Smooth muscle cell (in vitro differentiated cells): Measurements from ENCODE around the gene MEIOC. TPM values are rescaled to one million over a fixed set of nuclear protein-coding genes. Genes with fewer than 3 reads are reported as not detected.

Experiments
- DNase-seq: peaks from one replicate; lab custom pipeline; 2025; ENCODE audit not compliant: unreplicated experiment; lab: John Stamatoyannopoulos, UW
- H2AFZ ChIP-seq: fragments of 200-600 bp; sonication (generic); 2 replicates; pipeline ENCODE4 v1.6.0; 2016; ENCODE audit warnings: antibody characterized with exemption, low read depth, mild to moderate bottlenecking
- H3F3A ChIP-seq: fragments of 200-600 bp; sonication (generic); 2 replicates; pipeline ENCODE4 v1.6.0; 2017; ENCODE audit warnings: antibody characterized with exemption, low read depth
- H3K27ac ChIP-seq: fragments of 200-600 bp; sonication (generic); 2 replicates; pipeline ENCODE4 v1.5.1; 2016; ENCODE audit warnings: low read depth, mild to moderate bottlenecking
- H3K27me3 ChIP-seq: fragments of 200-600 bp; sonication (generic); 2 replicates; pipeline ENCODE4 v1.6.1; 2016; ENCODE audit warnings: low read depth, mild to moderate bottlenecking
- H3K36me3 ChIP-seq: fragments of 200-600 bp; sonication (generic); 2 replicates; pipeline ENCODE4 v1.5.1; 2016; ENCODE audit warnings: low read depth
- H3K4me1 ChIP-seq: fragments of 200-600 bp; sonication (generic); 2 replicates; pipeline ENCODE4 v1.5.1; 2016; ENCODE audit warnings: low read depth
- H3K4me2 ChIP-seq: fragments of 200-600 bp; sonication (generic); 2 replicates; pipeline ENCODE4 v1.6.0; 2016; ENCODE audit warnings: mild to moderate bottlenecking
- H3K4me3 ChIP-seq: fragments of 200-600 bp; sonication (generic); 2 replicates; pipeline ENCODE4 v1.5.1; 2016; ENCODE audit warnings: mild to moderate bottlenecking
- H3K79me2 ChIP-seq: fragments of 200-600 bp; sonication (generic); 2 replicates; pipeline ENCODE4 v1.6.0; 2016; ENCODE audit warnings: low read depth, mild to moderate bottlenecking
- H3K9ac ChIP-seq: fragments of 200-600 bp; sonication (generic); 2 replicates; pipeline ENCODE4 v1.6.0; 2016; ENCODE audit warnings: low read depth
- H3K9me3 ChIP-seq: fragments of 200-600 bp; sonication (generic); replicated peaks from 2 replicates; pipeline ENCODE4 v1.5.1; 2016; ENCODE audit warnings: low read depth
- H4K20me1 ChIP-seq: fragments of 200-600 bp; sonication (generic); 2 replicates; pipeline ENCODE4 v1.6.0; 2016; ENCODE audit warnings: low read depth
- CTCF ChIP-seq: fragments of 200-600 bp; sonication (generic); IDR thresholded peaks from 2 replicates; pipeline ENCODE4 v1.5.1; 2017; ENCODE audit warnings: borderline replicate concordance, mild to moderate bottlenecking, antibody characterized with exemption; ENCODE audit not compliant: insufficient read depth, poor library complexity, severe bottlenecking
- WGBS: methylation state at CpG from one replicate; pipeline ENCODE4 v1.1.7; 2016; ENCODE audit warnings: low lambda C conversion rate; 5-methylcytosine and 5-hydroxymethylcytosine counted together
- polyA plus RNA-seq: library from polyadenylated mRNA; unstranded; fragments of >200 nt; fragmentation: Nextera tagmentation; extraction: Ambion mirVana; gene quantifications from 2 replicates; pipeline ENCODE4 v1.2.1, GENCODE V29; 2016
- small RNA-seq: library from RNA; depleted of rRNA; stranded (forward); fragments of <200 nt; gene quantifications from one replicate; pipeline ENCODE3, GENCODE V24; 2014
- total RNA-seq: library from RNA; depleted of rRNA; stranded (reverse); fragments of >200 nt; gene quantifications from 2 replicates; pipeline ENCODE4 v1.2.3, GENCODE V29; 2014

The MEIOC gene
- total and polyA plus RNA-seq, 2 experiments from 2014 or later: not detected

GRCh38 chr17:44719444-44719843, 63.2 kb downstream of the MEIOC start:
- Histone ChIP-seq H3K79me2 (no peaks in the 10 kb centered on the region), H3K36me3 (no peaks in the 10 kb centered on the region), H3K27ac (no peak overlapping the region), H2AFZ (no peak overlapping the region), H4K20me1 (no peaks in the 10 kb centered on the region), H3K9me3 (no peaks in the 10 kb centered on the region), H3F3A (no peaks in the 10 kb centered on the region), H3K27me3 (no peaks in the 10 kb centered on the region), H3K4me1 (no peaks in the 10 kb centered on the region), H3K9ac (no peak overlapping the region), H3K4me2 (no peak overlapping the region), H3K4me3 (no peak overlapping the region)
- no peak for DNase-seq
- 100% methylated on average over 1 of the region's 1 CpG for WGBS
- no peak for TF ChIP-seq CTCF

DNA sequence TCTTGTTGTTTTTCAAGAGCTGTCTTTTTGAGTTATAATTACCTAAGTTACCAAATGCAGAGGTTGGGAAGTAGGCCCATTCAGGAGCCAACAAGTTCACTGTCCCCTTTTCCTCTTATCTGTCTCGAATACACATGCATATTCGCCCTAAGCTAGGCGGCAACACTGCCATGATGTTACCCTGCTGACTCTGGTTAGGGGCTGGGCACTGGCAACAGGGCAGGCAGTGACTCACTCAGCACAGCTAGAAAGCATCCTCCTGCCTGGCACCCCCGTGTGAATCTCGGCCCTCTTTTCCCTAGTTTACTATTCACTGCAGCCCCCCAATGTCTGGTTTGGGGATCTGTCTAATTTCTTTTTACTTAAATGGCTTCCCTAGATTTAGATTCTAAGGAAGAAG, 66.0 kb downstream of the MEIOC start:
- WGBS: 81% methylated on average over 5 of the region's 5 CpGs
- H3K4me2 ChIP-seq: no peak overlapping the region
- no peak for TF ChIP-seq CTCF
- no peaks in the 10 kb centered on the region for H3K27me3 ChIP-seq
- H3K9ac ChIP-seq: no peak overlapping the region
- H3K79me2 ChIP-seq: no peaks in the 10 kb centered on the region
- H3K4me3 ChIP-seq: no peak overlapping the region
- no peak overlapping the region for H2AFZ ChIP-seq
- H3K9me3 ChIP-seq: no peaks in the 10 kb centered on the region
- H4K20me1 ChIP-seq: no peaks in the 10 kb centered on the region
- no peaks in the 10 kb centered on the region for H3K4me1 ChIP-seq
- no peaks in the 10 kb centered on the region for H3K36me3 ChIP-seq
- no peak overlapping the region for H3K27ac ChIP-seq
- no peaks in the 10 kb centered on the region for H3F3A ChIP-seq
- DNase-seq: no peak

Small RNAs within 50 kb of the gene (small RNA-seq; reads per million reads assigned to genes)
- gene RN7SL819P: not detected
- not detected for gene SMCO4P1

Other genes starting within 250 kb of the MEIOC start
- gene GPATCH8, start 153.1 kb upstream of the MEIOC start, total RNA-seq: 17.6 and 20.2 TPM in 2 replicates
- gene GPATCH8, start 153.1 kb upstream of the MEIOC start, polyA plus RNA-seq: 25.0 and 34.3 TPM in 2 replicates
- gene FZD2, start 99.0 kb upstream of the MEIOC start, total RNA-seq: 19.8 and 29.7 TPM in 2 replicates
- gene FZD2, start 99.0 kb upstream of the MEIOC start, polyA plus RNA-seq: 31.3 and 33.7 TPM in 2 replicates
- gene CCDC43, start 33.3 kb downstream of the MEIOC start, total RNA-seq: 26.9 and 29.0 TPM in 2 replicates
- gene CCDC43, start 33.3 kb downstream of the MEIOC start, polyA plus RNA-seq: 19.3 and 25.4 TPM in 2 replicates
- 1.6 and 3.3 TPM in 2 replicates for gene DBF4B, start 52.2 kb downstream of the MEIOC start, total RNA-seq
- 2.7 and 4.1 TPM in 2 replicates for gene DBF4B, start 52.2 kb downstream of the MEIOC start, polyA plus RNA-seq
- gene ADAM11, start 102.5 kb downstream of the MEIOC start, total RNA-seq: 0.40 TPM in 1 of 2 replicates, not detected in the other
- 0.27 and 0.48 TPM in 2 replicates for gene ADAM11, start 102.5 kb downstream of the MEIOC start, polyA plus RNA-seq
- gene GJC1, start 173.8 kb downstream of the MEIOC start, total RNA-seq: 9.2 and 16.1 TPM in 2 replicates
- 6.3 and 8.0 TPM in 2 replicates for gene GJC1, start 173.8 kb downstream of the MEIOC start, polyA plus RNA-seq
- gene HIGD1B, start 191.4 kb downstream of the MEIOC start, total RNA-seq: not detected in 2 replicates
- 0.39 and 0.61 TPM in 2 replicates for gene HIGD1B, start 191.4 kb downstream of the MEIOC start, polyA plus RNA-seq
- gene EFTUD2, start 243.0 kb downstream of the MEIOC start, total RNA-seq: 57.2 and 77.5 TPM in 2 replicates
- gene EFTUD2, start 243.0 kb downstream of the MEIOC start, polyA plus RNA-seq: 76.0 and 76.5 TPM in 2 replicates